Measurements from ENCODE around the gene SLCO2A1. TPM values are rescaled to one million over a fixed set of nuclear protein-coding genes. Genes with fewer than 3 reads are reported as not detected.

Gene SLCO2A1
- total and polyA plus RNA-seq, 8 donors, result 1.9 to 121 (median 8.8) TPM

DNA sequence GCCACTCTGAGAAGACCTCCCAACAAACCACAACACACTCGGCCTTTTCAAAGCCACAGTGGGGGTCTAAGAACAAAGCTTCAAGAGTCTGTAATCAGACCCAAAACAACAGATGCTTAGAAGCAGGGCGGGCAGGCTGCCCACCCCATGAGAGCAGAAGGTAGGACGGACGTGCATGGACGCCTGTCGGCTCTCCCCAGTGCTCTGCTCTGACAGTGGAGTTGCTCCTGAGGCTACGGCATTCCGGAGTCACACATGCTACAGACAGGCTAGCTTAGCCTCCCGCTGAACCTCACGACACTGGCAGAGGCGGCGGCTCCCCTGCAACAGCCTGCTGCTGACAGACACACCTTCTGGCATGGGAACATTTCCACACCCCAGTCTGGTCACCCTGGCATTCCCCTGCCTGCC, 33.5 kb downstream of the SLCO2A1 start:
- no peak overlapping the region for H3K4me3 ChIP-seq
- intact Hi-C loops (cut with DNase I; ENCODE audit: low total_unique reads), result no loop called here
- no peak for DNase-seq
- no peaks in the 10 kb centered on the region for H3K27me3 ChIP-seq
- H3K4me1 ChIP-seq, result peaks cover 0 to 13% (median 6%) of the 10 kb centered on the region in 4 donors
- no peaks in the 10 kb centered on the region for H3K36me3 ChIP-seq
- H3K9me3 ChIP-seq, result no peaks in the 10 kb centered on the region
- 75 to 79% (median 76%) methylated on average over 4 to 12 of the region's 12 CpGs for WGBS, 5 donors
- no peak overlapping the region for H3K27ac ChIP-seq
- no peak for TF ChIP-seq POLR2AphosphoS5 (IDR thresholded peaks at IDR 0.05)

DNA sequence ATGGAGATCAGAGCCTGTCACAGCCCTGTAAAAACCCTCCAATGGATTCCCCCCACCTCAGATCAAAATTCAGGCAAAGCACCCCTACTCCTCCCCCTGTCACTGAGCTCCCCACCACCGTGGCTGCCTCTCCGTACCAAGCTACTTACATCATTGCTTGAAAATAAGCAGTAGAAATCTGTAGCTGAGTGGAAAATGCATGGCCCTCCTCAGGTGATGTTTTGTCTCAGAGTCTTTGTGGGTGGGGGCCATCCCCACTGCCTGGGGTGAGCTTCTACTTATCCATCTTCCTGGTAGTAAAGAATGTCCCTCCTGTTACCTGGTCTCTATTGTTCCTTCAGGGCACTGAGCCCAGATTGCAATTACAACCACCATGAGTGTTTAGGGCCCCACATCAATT, 34.5 kb downstream of the SLCO2A1 start:
- no peak for DNase-seq
- H3K4me1 ChIP-seq, result peaks cover 0 to 16% (median 6%) of the 10 kb centered on the region in 4 donors
- whole genome bisulfite sequencing, 5 donors, result 84 to 100% (median 90%) methylated on average over 2 of the region's 2 CpGs
- no peak for TF ChIP-seq POLR2AphosphoS5 (IDR thresholded peaks at IDR 0.05)
- TF ChIP-seq, protein P1, sequence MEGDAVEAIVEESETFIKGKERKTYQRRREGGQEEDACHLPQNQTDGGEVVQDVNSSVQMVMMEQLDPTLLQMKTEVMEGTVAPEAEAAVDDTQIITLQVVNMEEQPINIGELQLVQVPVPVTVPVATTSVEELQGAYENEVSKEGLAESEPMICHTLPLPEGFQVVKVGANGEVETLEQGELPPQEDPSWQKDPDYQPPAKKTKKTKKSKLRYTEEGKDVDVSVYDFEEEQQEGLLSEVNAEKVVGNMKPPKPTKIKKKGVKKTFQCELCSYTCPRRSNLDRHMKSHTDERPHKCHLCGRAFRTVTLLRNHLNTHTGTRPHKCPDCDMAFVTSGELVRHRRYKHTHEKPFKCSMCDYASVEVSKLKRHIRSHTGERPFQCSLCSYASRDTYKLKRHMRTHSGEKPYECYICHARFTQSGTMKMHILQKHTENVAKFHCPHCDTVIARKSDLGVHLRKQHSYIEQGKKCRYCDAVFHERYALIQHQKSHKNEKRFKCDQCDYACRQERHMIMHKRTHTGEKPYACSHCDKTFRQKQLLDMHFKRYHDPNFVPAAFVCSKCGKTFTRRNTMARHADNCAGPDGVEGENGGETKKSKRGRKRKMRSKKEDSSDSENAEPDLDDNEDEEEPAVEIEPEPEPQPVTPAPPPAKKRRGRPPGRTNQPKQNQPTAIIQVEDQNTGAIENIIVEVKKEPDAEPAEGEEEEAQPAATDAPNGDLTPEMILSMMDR (IDR thresholded peaks at IDR 0.05), result no peak
- TF ChIP-seq POLR2A (IDR thresholded peaks at IDR 0.05), result no peak
- no peak for TF ChIP-seq EP300 (IDR thresholded peaks at IDR 0.05)
- H3K36me3 ChIP-seq, result no peaks in the 10 kb centered on the region
- intact Hi-C loops (cut with DNase I; ENCODE audit: low total_unique reads), result no loop called here
- H3K27me3 ChIP-seq, result no peaks in the 10 kb centered on the region
- H3K9me3 ChIP-seq, result no peaks in the 10 kb centered on the region
- no peak overlapping the region for H3K4me3 ChIP-seq
- no peak overlapping the region for H3K27ac ChIP-seq

GRCh38 chr3:133994166-133994890, 35.4 kb downstream of the SLCO2A1 start:
- Histone ChIP-seq H3K27me3 (no peaks in the 10 kb centered on the region), H3K36me3 (no peaks in the 10 kb centered on the region), H3K4me3 (no peak overlapping the region), H3K4me1 (peaks cover 0 to 16% (median 6%) of the 10 kb centered on the region in 4 donors), H3K9me3 (no peaks in the 10 kb centered on the region), H3K27ac (no peak overlapping the region)
- TF ChIP-seq POLR2AphosphoS5 (IDR thresholded peaks at IDR 0.05), result no peak
- TF ChIP-seq, protein P1 (IDR thresholded peaks at IDR 0.05), result no peak
- no peak for TF ChIP-seq POLR2A (IDR thresholded peaks at IDR 0.05)
- TF ChIP-seq EP300 (IDR thresholded peaks at IDR 0.05), result no peak
- no peak for DNase-seq
- intact Hi-C loops (cut with DNase I; ENCODE audit: low total_unique reads), result no loop called here
- 56 to 69% (median 65%) methylated on average over 7 to 8 of the region's 8 CpGs for WGBS, 5 donors

GRCh38 chr3:133992951-133993620, 36.6 kb downstream of the SLCO2A1 start:
- Histone ChIP-seq H3K4me1 (peaks cover 0 to 27% (median 6%) of the 10 kb centered on the region in 4 donors), H3K9me3 (no peaks in the 10 kb centered on the region), H3K27ac (no peak overlapping the region), H3K27me3 (no peaks in the 10 kb centered on the region), H3K4me3 (no peak overlapping the region), H3K36me3 (no peaks in the 10 kb centered on the region)
- intact Hi-C loops (cut with DNase I; ENCODE audit: low total_unique reads), result no loop called here
- DNase-seq, result no peak
- 76 to 90% (median 83%) methylated on average over 10 of the region's 10 CpGs for WGBS, 5 donors
- no peak for TF ChIP-seq EP300 (IDR thresholded peaks at IDR 0.05)
- no peak for TF ChIP-seq POLR2A (IDR thresholded peaks at IDR 0.05)
- TF ChIP-seq POLR2AphosphoS5 (IDR thresholded peaks at IDR 0.05), result no peak
- TF ChIP-seq, protein P1 (IDR thresholded peaks at IDR 0.05), result no peak
